Sigmoid colon (tissue), 7 donors: Measurements from ENCODE around the gene CDK14. TPM values are rescaled to one million over a fixed set of nuclear protein-coding genes. Genes with fewer than 3 reads are reported as not detected.

Source experiments
- DNase-seq: peaks from one replicate; pipeline ENCODE4 v3.0.0-alpha.2; 2019
- H3K27ac ChIP-seq, 4 donors: fragments of 200-600 bp; sonication (generic); one replicate each; pipeline ENCODE4 v1.5.1; 2016 to 2019; ENCODE audit warnings: mild to moderate bottlenecking in 1 of 4
- H3K27me3 ChIP-seq, 3 donors: fragments of 200-600 bp; sonication (generic); one replicate each; pipeline ENCODE4 v1.5.1; 2019; ENCODE audit warnings: mild to moderate bottlenecking in 1 of 3
- H3K36me3 ChIP-seq, 4 donors: fragments of 200-600 bp; sonication (generic); one replicate each; pipeline ENCODE4 v1.5.1; 2016 to 2019
- H3K4me1 ChIP-seq, 4 donors: fragments of 200-600 bp; sonication (generic); one replicate each; pipeline ENCODE4 v1.5.1; 2017 to 2019
- H3K4me3 ChIP-seq, 4 donors: fragments of 200-600 bp; sonication (generic); one replicate each; pipeline ENCODE4 v1.5.1; 2017 to 2019; ENCODE audit warnings: mild to moderate bottlenecking in 2 of 4, moderate library complexity in 1 of 4
- H3K9me3 ChIP-seq, 4 donors: fragments of 200-600 bp in 3 of 4; sonication (generic) in 3 of 4; one replicate each; pipeline versions ENCODE4 v1.5.1 to v1.6.1; 2013 to 2019
- CTCF ChIP-seq, 4 experiments: fragments of 450-650 bp in 3 of 4; fragments of 200-600 bp in 1 of 4; IDR thresholded peaks; one replicate each; pipeline ENCODE4 v1.5.1; 2016 to 2019; ENCODE audit warnings: antibody characterized with exemption in 4 of 4, mild to moderate bottlenecking in 3 of 4, moderate library complexity in 2 of 4
- EP300 ChIP-seq, 4 donors: sonication (generic); formaldehyde crosslinking; IDR thresholded peaks; one replicate each; pipeline ENCODE4 v1.6.1; 2017; ENCODE audit warnings: antibody characterized with exemption in 4 of 4
- POLR2A ChIP-seq, 2 donors: fragments of 450-650 bp; IDR thresholded peaks; one replicate each; pipeline ENCODE4 v1.6.1; 2016; ENCODE audit warnings: antibody characterized with exemption in 2 of 2, mild to moderate bottlenecking in 2 of 2, moderate library complexity in 2 of 2
- POLR2AphosphoS5 ChIP-seq, 4 donors: sonication (generic); formaldehyde crosslinking; IDR thresholded peaks; one replicate each; pipeline ENCODE4 v1.6.1; 2017; ENCODE audit warnings: antibody characterized with exemption in 4 of 4
- WGBS, 2 donors: extraction: QIAGEN DNeasy Blood & Tissue Kit; methylation state at CpG; one replicate each; pipeline ENCODE4 v1.1.7; 2013; 5-methylcytosine and 5-hydroxymethylcytosine counted together
- intact Hi-C: fragments of 100-400 bp; cut with DNase I; formaldehyde crosslinking; loops from one replicate; pipeline ENCODE4 v1.15.1; 2023
- polyA plus RNA-seq, 3 donors: library from polyadenylated mRNA; stranded (reverse); fragments of 200-250 nt; gene quantifications; one replicate each; pipeline ENCODE4 v1.2.3, GENCODE V29; 2013
- total RNA-seq, 4 donors: library from RNA; depleted of rRNA; stranded (reverse); fragments of >200 nt; gene quantifications; one replicate each; pipeline ENCODE4 v1.1.0, GENCODE V29; 2016
- donor health status: healthy with polysubstance abuse.
- donor health status: Bipolar disorder and iron deficiency.
- donor health status: healthy.

CDK14 gene
- total and polyA plus RNA-seq, 7 donors, result 0.92 to 19.3 (median 11.1) TPM

- intact Hi-C loops, result no loop called here
Observed at GRCh38 chr7:90701771-90702170, 105.7 kb downstream of the CDK14 start.

GRCh38 chr7:90705391-90706071, 109.4 kb downstream of the CDK14 start:
- intact Hi-C loops, result no loop called here
- DNase-seq, result no peak
- peaks cover 0 to 32% (median 15%) of the 10 kb centered on the region in 4 donors for H3K4me1 ChIP-seq
- H3K36me3 ChIP-seq, result no peaks in the 10 kb centered on the region
- no peaks in the 10 kb centered on the region for H3K9me3 ChIP-seq
- no peak overlapping the region for H3K4me3 ChIP-seq
- no peaks in the 10 kb centered on the region for H3K27me3 ChIP-seq
- 58 to 73% methylated on average over 6 of the region's 6 CpGs for WGBS, 2 donors
- TF ChIP-seq EP300 (IDR thresholded peaks at IDR 0.05), result no peak
- TF ChIP-seq CTCF (IDR thresholded peaks at IDR 0.05), result no peak
- no peak for TF ChIP-seq POLR2A (IDR thresholded peaks at IDR 0.05)
- TF ChIP-seq POLR2AphosphoS5 (IDR thresholded peaks at IDR 0.05), result no peak
- no peak overlapping the region for H3K27ac ChIP-seq

More at GRCh38 chr7:90701771-90702170, 105.7 kb downstream of the CDK14 start:
- H3K9me3 ChIP-seq, result no peaks in the 10 kb centered on the region
- H3K4me3 ChIP-seq, result no peak overlapping the region
- TF ChIP-seq EP300 (IDR thresholded peaks at IDR 0.05) (no peak), POLR2A (IDR thresholded peaks at IDR 0.05) (no peak), POLR2AphosphoS5 (IDR thresholded peaks at IDR 0.05) (no peak)
- 88 to 92% methylated on average over 6 of the region's 6 CpGs for WGBS, 2 donors
- no peak overlapping the region for H3K27ac ChIP-seq
- DNase-seq, result no peak
- H3K27me3 ChIP-seq, result no peaks in the 10 kb centered on the region
- H3K4me1 ChIP-seq, result peaks cover 0 to 15% (median 3%) of the 10 kb centered on the region in 4 donors
- no peaks in the 10 kb centered on the region for H3K36me3 ChIP-seq

GRCh38 chr7:90706072-90706716, 110.1 kb downstream of the CDK14 start:
- H3K4me3 ChIP-seq, result no peak overlapping the region
- H3K27ac ChIP-seq, result no peak overlapping the region
- peaks cover 0 to 33% (median 17%) of the 10 kb centered on the region in 4 donors for H3K4me1 ChIP-seq
- DNase-seq, result no peak
- H3K36me3 ChIP-seq, result no peaks in the 10 kb centered on the region
- WGBS, 2 donors, result 61 to 70% methylated on average over 2 of the region's 2 CpGs
- no peaks in the 10 kb centered on the region for H3K27me3 ChIP-seq
- TF ChIP-seq POLR2A (IDR thresholded peaks at IDR 0.05), result no peak
- no peak for TF ChIP-seq CTCF (IDR thresholded peaks at IDR 0.05)
- H3K9me3 ChIP-seq, result no peaks in the 10 kb centered on the region
- intact Hi-C loops, result no loop called here

- no peaks in the 10 kb centered on the region for H3K9me3 ChIP-seq
- TF ChIP-seq CTCF (IDR thresholded peaks at IDR 0.05) (peak in 1 of 4 experiments; percentile 17), POLR2AphosphoS5 (IDR thresholded peaks at IDR 0.05) (no peak)
- DNase-seq, result no peak
- no peak overlapping the region for H3K27ac ChIP-seq
- no peaks in the 10 kb centered on the region for H3K36me3 ChIP-seq
- H3K4me1 ChIP-seq, result peaks cover 0 to 29% (median 17%) of the 10 kb centered on the region in 4 donors
- 39 to 49% methylated on average over 5 of the region's 5 CpGs for WGBS, 2 donors
- H3K27me3 ChIP-seq, result no peaks in the 10 kb centered on the region
- H3K4me3 ChIP-seq, result no peak overlapping the region
- intact Hi-C loops, result no loop called here
Observed at GRCh38 chr7:90708841-90709317, 112.8 kb downstream of the CDK14 start.
